Measurements from ENCODE around the gene BMAL2.

The BMAL2 gene

GRCh38 chr12:27347779-27348178 is 15.1 kb downstream of the BMAL2 start:
- TF ChIP-seq CTCF (IDR thresholded peaks at IDR 0.05; ENCODE audit: insufficient read depth, low read length, missing control alignments): no peak
- ChIA-PET CTCF (no interaction called here), POLR2A (no interaction called here)
- no peak for DNase-seq (ENCODE audit: low read depth, low spot score)
- H3K4me3 ChIP-seq (ENCODE audit: low read depth, low read length): no peak overlapping the region

GRCh38 chr12:27351476-27351875 is 18.8 kb downstream of the BMAL2 start:
- TF ChIP-seq CTCF (IDR thresholded peaks at IDR 0.05; ENCODE audit: insufficient read depth, low read length, missing control alignments): no peak
- H3K4me3 ChIP-seq (ENCODE audit: low read depth, low read length): no peak overlapping the region
- DNase-seq (ENCODE audit: low read depth, low spot score): no peak
- ChIA-PET POLR2A (no interaction called here), CTCF (interaction anchor here (1.1 kb wide), 1 partner anchor 29 kb away, joined by 3 read pairs; no protein-coding TSS in a partner anchor)

- CTCF ChIA-PET: interaction anchor here (1.5 kb wide), 1 partner anchor 11 kb away, joined by 3 read pairs; no protein-coding TSS in a partner anchor
Observed at GRCh38 chr12:27355486-27355885, 22.9 kb downstream of the BMAL2 start.

GRCh38 chr12:27355979-27356378 is 23.3 kb downstream of the BMAL2 start:
- ChIA-PET POLR2A (interaction anchor here (1.1 kb wide), 1 partner anchor 12 kb away, joined by 3 read pairs; no protein-coding TSS in a partner anchor), CTCF (interaction anchor here (0.8 to 1.5 kb wide), 2 partner anchors 11 to 28 kb away, joined by 3 to 4 read pairs; no protein-coding TSS in a partner anchor)

More at GRCh38 chr12:27355486-27355885, 22.9 kb downstream of the BMAL2 start:
- POLR2A ChIA-PET: interaction anchor here (1.1 kb wide), 1 partner anchor 12 kb away, joined by 3 read pairs; no protein-coding TSS in a partner anchor
- no peak for DNase-seq (ENCODE audit: low read depth, low spot score)
- H3K4me3 ChIP-seq (ENCODE audit: low read depth, low read length): no peak overlapping the region
- no peak for TF ChIP-seq CTCF (IDR thresholded peaks at IDR 0.05; ENCODE audit: insufficient read depth, low read length, missing control alignments)

GRCh38 chr12:27359578-27360340 is 27.1 kb downstream of the BMAL2 start:
- TF ChIP-seq CTCF (IDR thresholded peaks at IDR 0.05; ENCODE audit: insufficient read depth, low read length, missing control alignments): no peak
- H3K4me3 ChIP-seq (ENCODE audit: low read depth, low read length): no peak overlapping the region
- no peak for DNase-seq (ENCODE audit: low read depth, low spot score)
- CTCF ChIA-PET: no interaction called here
- POLR2A ChIA-PET: no interaction called here

More at GRCh38 chr12:27355979-27356378, 23.3 kb downstream of the BMAL2 start:
- no peak overlapping the region for H3K4me3 ChIP-seq (ENCODE audit: low read depth, low read length)
- TF ChIP-seq CTCF (IDR thresholded peaks at IDR 0.05; ENCODE audit: insufficient read depth, low read length, missing control alignments): no peak
- no peak for DNase-seq (ENCODE audit: low read depth, low spot score)

GRCh38 chr12:27361372-27361771 is 28.7 kb downstream of the BMAL2 start:
- DNase-seq (ENCODE audit: low read depth, low spot score): peak; percentile 68
- POLR2A ChIA-PET: no interaction called here

More at GRCh38 chr12:27361372-27361771, 28.7 kb downstream of the BMAL2 start:
- H3K4me3 ChIP-seq (ENCODE audit: low read depth, low read length): no peak overlapping the region
- TF ChIP-seq CTCF (IDR thresholded peaks at IDR 0.05; ENCODE audit: insufficient read depth, low read length, missing control alignments): no peak
- CTCF ChIA-PET: interaction anchor here (0.8 to 1.4 kb wide), 3 partner anchors 16 to 24 kb away, joined by 3 read pairs; no protein-coding TSS in a partner anchor
